GM13976 (cell line): ENCODE results near the gene TRIM27.
A peak's percentile ranks its signal among the peaks of the same experiment; 100 is the strongest.
"Not testable (repeated sequence)": the region's sequence is repeated elsewhere in the genome, so short reads cannot be mapped to it uniquely, and the experiment has no call there.

Source experiments
- DNase-seq: peaks from one replicate; pipeline ENCODE4 v3.0.0; 2012; ENCODE audit warnings: low spot score
- CTCF ChIP-seq: IDR thresholded peaks from 2 replicates; pipeline ENCODE4 v1.5.1; 2012; ENCODE audit warnings: borderline replicate concordance, mild to moderate bottlenecking; ENCODE audit not compliant: insufficient read depth; ENCODE audit errors: extremely low read depth, missing control alignments, control extremely low read depth
- in situ Hi-C: fragments of 300-500 bp; cut with MboI; formaldehyde crosslinking; loops from one replicate; pipeline ENCODE4 v1.12.0; 2022; ENCODE audit warnings: low sequenced_read_pairs, mixed read lengths, inconsistent platforms; ENCODE audit not compliant: unreplicated experiment

Gene TRIM27

GRCh38 chr6:28923318-28924102, at the start of gene TRIM27:
TSS of gene TRIM27 (minus strand) at chr6:28923985. CDS start at chr6:28923632, 353 bp downstream.
- in situ Hi-C loops: no loop called here

DNA sequence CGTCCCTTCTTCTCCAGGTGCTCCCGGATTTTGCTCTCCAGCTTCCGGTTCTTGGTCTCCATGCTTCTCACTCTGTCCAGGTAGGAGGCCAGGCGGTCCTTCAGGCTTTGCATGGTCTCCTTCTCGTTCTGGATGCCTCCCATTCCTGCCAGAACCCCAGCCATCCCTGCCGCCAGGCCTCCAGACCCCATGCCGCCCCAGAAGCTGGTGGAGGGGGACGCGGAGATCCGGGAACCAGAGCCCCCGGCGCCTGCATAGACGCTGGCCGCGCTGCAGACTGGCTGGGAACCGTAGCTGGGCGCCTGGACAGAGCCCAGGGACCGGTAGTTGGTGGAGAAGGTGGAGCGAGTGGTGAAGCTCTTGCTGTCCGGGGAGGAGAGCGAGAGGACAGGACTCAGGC, 46.3 kb upstream of the TRIM27 start:
- DNase-seq, in situ Hi-C loops: not testable (repeated sequence)

More at GRCh38 chr6:28923318-28924102, at the start of gene TRIM27:
- TF ChIP-seq CTCF: no peak
- DNase-seq: peak; percentile 93

DNA sequence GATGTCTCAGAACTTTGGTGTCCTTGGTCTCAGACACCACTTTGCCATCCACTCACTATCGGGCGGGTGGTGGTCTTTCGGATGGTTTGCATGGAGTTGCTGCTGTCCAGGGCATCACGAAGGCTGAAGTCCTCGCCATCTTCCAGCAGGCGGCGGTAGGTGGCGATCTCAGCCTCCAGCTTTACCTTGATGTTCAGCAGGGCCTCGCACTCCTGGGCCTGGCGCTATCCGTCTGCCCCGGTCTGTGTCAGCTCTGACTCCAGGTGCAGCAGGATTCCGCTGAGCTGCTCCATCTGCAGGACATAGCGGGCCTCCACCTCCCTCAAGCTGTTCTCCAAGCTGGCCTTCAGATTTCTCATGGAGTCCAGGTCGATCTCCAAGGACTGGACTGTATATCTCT, 45.3 kb upstream of the TRIM27 start:
- in situ Hi-C loops: no loop called here
- TF ChIP-seq CTCF: no peak
- DNase-seq: no peak

- no peak for DNase-seq
- TF ChIP-seq CTCF: no peak
- in situ Hi-C loops: no loop called here
Measured at GRCh38 chr6:28968476-28968875, 44.7 kb upstream of the TRIM27 start.

DNA sequence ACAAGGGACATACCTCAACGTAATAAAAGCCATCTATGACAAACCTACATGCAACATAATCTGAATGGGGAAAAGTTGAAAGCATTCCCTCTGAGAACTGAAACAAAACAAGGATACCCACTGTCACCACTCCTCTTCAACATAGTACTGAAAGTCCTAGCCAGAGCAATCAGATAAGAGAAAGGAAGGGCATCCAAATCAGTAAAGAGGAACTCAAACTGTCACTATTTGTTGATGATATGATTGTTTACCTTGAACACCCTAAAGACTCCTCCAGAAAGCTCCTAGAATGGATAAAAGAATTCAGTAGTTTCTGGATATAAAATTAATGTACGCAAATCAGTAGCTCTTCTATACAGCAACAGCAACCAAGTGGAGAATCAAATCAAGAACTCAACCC, 41.9 kb upstream of the TRIM27 start:
- DNase-seq: no peak
- TF ChIP-seq CTCF: no peak
- in situ Hi-C loops: no loop called here

GRCh38 chr6:28960846-28961500, 37.2 kb upstream of the TRIM27 start:
- TF ChIP-seq CTCF: no peak
- DNase-seq: no peak
- in situ Hi-C loops: no loop called here

- in situ Hi-C loops, DNase-seq: not testable (repeated sequence)
Measured at GRCh38 chr6:28958561-28959243, 34.9 kb upstream of the TRIM27 start.

DNA sequence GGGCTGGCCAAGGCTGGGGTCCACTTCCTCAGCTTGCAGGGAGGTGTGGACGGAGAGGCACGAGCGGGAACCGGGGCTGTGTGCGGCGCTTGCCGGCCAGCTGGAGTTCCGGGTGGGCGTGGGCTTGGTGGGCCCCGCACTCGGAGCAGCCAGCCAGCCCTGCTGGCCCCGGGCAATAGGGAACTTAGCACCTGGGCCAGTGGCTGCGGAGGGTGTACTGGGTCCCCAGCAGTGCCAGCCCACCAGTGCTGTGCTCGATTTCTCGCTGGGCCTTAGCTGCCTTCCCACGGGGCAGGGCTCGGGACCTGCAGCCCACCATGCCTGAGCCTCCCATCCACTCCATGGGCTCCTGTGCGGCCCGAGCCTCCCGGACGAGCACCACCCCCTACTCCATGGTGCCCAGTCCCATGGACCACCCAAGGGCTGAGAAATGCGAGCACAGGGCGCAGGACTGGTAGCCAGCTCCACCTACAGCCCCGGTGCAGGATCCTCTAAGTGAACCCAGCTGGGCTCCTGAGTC, 34.1 kb upstream of the TRIM27 start:
- in situ Hi-C loops, DNase-seq: not testable (repeated sequence)
